K562 (cell line): ENCODE results near the gene ZNF133. TPM values are rescaled to one million over a fixed set of nuclear protein-coding genes. Genes with fewer than 3 reads are reported as not detected.

Experiments
- ATAC-seq: fragments of 200-7000 bp; cut with Tn5 transposase; 3 replicates; pipeline ENCODE4 v1.9.1; 2020; ENCODE audit warnings: moderate library complexity
- BruUV-seq: library from RNA; stranded (reverse); fragments of 400-500 nt; replicated peaks from 2 replicates; lab custom pipeline; 2021; lab: Mats Ljungman, UMichigan
- CTCF ChIA-PET: fragments of 300-600 bp; formaldehyde crosslinking; extraction: SDS; loops from one replicate; lab custom pipeline; 2021; ENCODE audit warnings: low intra/inter-chr PET ratio; lab: Yijun Ruan, JAX
- POLR2A ChIA-PET: fragments of 300-600, 350-650 bp; sonication (Branson Sonifier 250); formaldehyde crosslinking; extraction: SDS; loops from one replicate; lab custom pipeline; 2021; ENCODE audit warnings: antibody characterized with exemption, inconsistent platforms; lab: Yijun Ruan, JAX
- DNase-seq, 4 experiments: peaks; one replicate each; pipeline versions ENCODE4 v3.0.0 to v3.0.0-alpha.2; 2011 to 2018; ENCODE audit warnings: low spot score in 3 of 4, mixed read lengths in 3 of 4; ENCODE audit errors: extremely low read depth in 1 of 4
- FAIRE-seq: peaks from 2 replicates; lab custom pipeline; 2011; peaks lifted over from hg19 to GRCh38; lab: Jason Lieb, UNC
- H2AFZ ChIP-seq: 2 replicates; pipeline ENCODE4 v1.6.0; 2011; ENCODE audit warnings: low read depth, low read length, control low read depth, inconsistent platforms
- H3K27ac ChIP-seq: fragments of 200-600 bp; 3 replicates; pipeline ENCODE4 v1.8.0; 2011; ENCODE audit warnings: low read depth, mild to moderate bottlenecking, control low read depth, inconsistent platforms, low read length, moderate library complexity, mixed read lengths; ENCODE audit errors: extremely low read depth
- H3K27me3 ChIP-seq, 2 experiments: fragments of 300-600 bp in 1 of 2; 2 replicates in 1 of 2; 3 replicates in 1 of 2; pipeline versions ENCODE4 v1.6.0 to v1.8.0; 2011; ENCODE audit warnings: inconsistent platforms in 2 of 2, low read length in 2 of 2, mild to moderate bottlenecking in 1 of 2, mixed read lengths in 1 of 2, moderate library complexity in 1 of 2; ENCODE audit not compliant: control insufficient read depth in 2 of 2, insufficient read depth in 2 of 2
- H3K36me3 ChIP-seq: fragments of 300-600 bp; 3 replicates; pipeline ENCODE4 v1.8.0; 2011; ENCODE audit warnings: mild to moderate bottlenecking, low read length, inconsistent platforms; ENCODE audit not compliant: control insufficient read depth, insufficient read depth
- H3K4me1 ChIP-seq, 2 experiments: fragments of 200-600 bp in 1 of 2; replicated peaks in 1 of 2; 2 replicates in 1 of 2; 3 replicates in 1 of 2; pipeline versions ENCODE4 v1.5.1 to v1.8.0; 2011; ENCODE audit warnings: inconsistent platforms in 2 of 2, low read length in 2 of 2, mild to moderate bottlenecking in 1 of 2, mixed read lengths in 1 of 2, moderate library complexity in 1 of 2; ENCODE audit not compliant: control insufficient read depth in 2 of 2, insufficient read depth in 2 of 2
- H3K4me2 ChIP-seq: 2 replicates; pipeline ENCODE4 v1.6.1; 2011; ENCODE audit warnings: low read length, control low read depth, inconsistent platforms, mixed read lengths; ENCODE audit not compliant: insufficient read depth
- H3K4me3 ChIP-seq: fragments of 200-600 bp; sonication (generic), shearing (Covaris generic); 2 replicates; pipeline ENCODE4 v1.5.1; 2016; ENCODE audit warnings: control low read depth, inconsistent platforms
- H3K79me2 ChIP-seq: fragments of 200-600 bp; 3 replicates; pipeline ENCODE4 v1.8.0; 2011; ENCODE audit warnings: low read length, inconsistent platforms; ENCODE audit not compliant: control insufficient read depth, insufficient read depth
- H3K9ac ChIP-seq, 2 experiments: 2 replicates each; pipeline versions ENCODE4 v1.6.0 to v1.6.1; 2011; ENCODE audit warnings: low read depth in 2 of 2, low read length in 2 of 2, control low read depth in 1 of 2, inconsistent platforms in 1 of 2, mild to moderate bottlenecking in 1 of 2, mixed read lengths in 1 of 2; ENCODE audit not compliant: insufficient read depth in 1 of 2
- H3K9me1 ChIP-seq: one replicate; pipeline ENCODE4 v1.6.0; 2011; ENCODE audit warnings: inconsistent platforms, mild to moderate bottlenecking, low read length, moderate library complexity; ENCODE audit not compliant: control insufficient read depth, insufficient read depth
- H3K9me3 ChIP-seq: replicated peaks from 2 replicates; pipeline ENCODE4 v1.5.1; 2011; ENCODE audit warnings: low read depth, low read length, inconsistent platforms; ENCODE audit not compliant: control insufficient read depth, insufficient read depth
- H4K20me1 ChIP-seq: replicated peaks from 2 replicates; pipeline ENCODE4 v1.6.1; 2011; ENCODE audit warnings: low read length, inconsistent platforms, mixed read lengths; ENCODE audit not compliant: control insufficient read depth, insufficient read depth
- CGGBP1 ChIP-seq: fragments of 250-450 bp; sonication (Bioruptor Pico); IDR thresholded peaks from 2 replicates; pipeline ENCODE4 v1.9.0; 2021; ENCODE audit warnings: mild to moderate bottlenecking
- CXXC5 ChIP-seq: fragments of 250-450 bp; sonication (Bioruptor Pico); IDR thresholded peaks from 2 replicates; pipeline ENCODE4 v1.8.0; 2022; ENCODE audit warnings: inconsistent platforms, mild to moderate bottlenecking, moderate library complexity
- DACH1 ChIP-seq: fragments of 450-650 bp; IDR thresholded peaks from 2 replicates; pipeline ENCODE4 v1.6.1; 2018; ENCODE audit not compliant: partially characterized antibody
- E2F6 ChIP-seq, 2 experiments: IDR thresholded peaks; 2 replicates each; pipeline ENCODE4 v1.6.1; 2011; ENCODE audit warnings: borderline replicate concordance in 1 of 2, control low read depth in 1 of 2, low read depth in 1 of 2, low read length in 1 of 2, mild to moderate bottlenecking in 1 of 2, mixed read lengths in 1 of 2, moderate library complexity in 1 of 2; ENCODE audit not compliant: insufficient read depth in 1 of 2, insufficient read length in 1 of 2, poor library complexity in 1 of 2, severe bottlenecking in 1 of 2; ENCODE audit errors: extremely low read depth in 1 of 2
- FOXK1 ChIP-seq: sonication (generic); formaldehyde crosslinking; IDR thresholded peaks from 2 replicates; pipeline ENCODE4 v1.8.0; 2022; ENCODE audit warnings: missing genetic modification reagents, mild to moderate bottlenecking, borderline replicate concordance
- OTX1 ChIP-seq: fragments of 450-650 bp; formaldehyde crosslinking; IDR thresholded peaks from 2 replicates; pipeline ENCODE4 v1.4.0; 2022; ENCODE audit warnings: mild to moderate bottlenecking
- PHF8 ChIP-seq: fragments of 200-600 bp; sonication (generic); IDR thresholded peaks from 2 replicates; pipeline ENCODE4 v1.6.1; 2012; ENCODE audit warnings: mixed run types, mild to moderate bottlenecking, inconsistent platforms, low read length, moderate library complexity, borderline replicate concordance
- SIN3A ChIP-seq, 2 experiments: fragments of 150-350 bp in 1 of 2; IDR thresholded peaks; 2 replicates each; pipeline ENCODE4 v1.6.1; 2011 to 2016; ENCODE audit warnings: borderline replicate concordance in 2 of 2, low read depth in 2 of 2, low read length in 2 of 2, mild to moderate bottlenecking in 2 of 2, moderate library complexity in 2 of 2; ENCODE audit not compliant: control insufficient read depth in 1 of 2
- SIN3B ChIP-seq: fragments of 450-650 bp; IDR thresholded peaks from 2 replicates; pipeline ENCODE4 v1.6.1; 2017; ENCODE audit warnings: low read depth, mild to moderate bottlenecking, moderate library complexity
- SRF ChIP-seq, 2 experiments: fragments of 250-450, 450-650 bp in 1 of 2; sonication (Bioruptor Pico) in 1 of 2; sonication (generic) in 1 of 2; formaldehyde crosslinking; IDR thresholded peaks; 2 replicates each; pipeline versions ENCODE4 v1.5.0 to v1.5.1; 2020 to 2022; ENCODE audit warnings: mild to moderate bottlenecking in 1 of 2, missing genetic modification reagents in 1 of 2
- TEAD2 ChIP-seq: fragments of 450-650 bp; IDR thresholded peaks from 2 replicates; pipeline ENCODE4 v1.6.1; 2016; ENCODE audit warnings: missing genetic modification characterization, control low read depth, missing compliant biosample characterization
- ZNF134 ChIP-seq: fragments of 250-450 bp; sonication (Bioruptor Pico); conservative IDR thresholded peaks from 2 replicates; pipeline ENCODE4 v1.4.0; 2020
- WGBS: fragments of 100-300 bp; shearing (Covaris generic); methylation state at CpG from one replicate; pipeline ENCODE4 v1.1.6; 2016; ENCODE audit warnings: low coverage, mixed read lengths; ENCODE audit not compliant: insufficient coverage; ENCODE audit errors: missing lambda C conversion rate; 5-methylcytosine and 5-hydroxymethylcytosine counted together
- in situ Hi-C: fragments of 300-500 bp; cut with MboI; formaldehyde crosslinking; loops from 4 replicates; pipeline ENCODE4 v1.15.0; 2018; ENCODE audit warnings: inconsistent platforms, mixed read lengths
- intact Hi-C: fragments of 100-400 bp; cut with micrococcal nuclease; formaldehyde crosslinking; loops from 2 replicates; pipeline ENCODE4 v1.14.2; 2022
- polyA plus RNA-seq, 8 experiments: library from polyadenylated mRNA; depleted of rRNA in 4 of 8; stranded (reverse) in 5 of 8; unstranded in 3 of 8; fragments of >200 nt; fragmentation: Nextera tagmentation in 2 of 8; fragmentation: Illumina TruSeq in 1 of 8; extraction: Ambion mirVana in 2 of 8; extraction: Trizol in 1 of 8; gene quantifications; 2 replicates each; pipeline versions ENCODE4 v1.2.1 to v1.2.3, GENCODE V29; 2011 to 2014; ENCODE audit warnings: inconsistent platforms in 1 of 8, missing spikeins in 1 of 8
- total RNA-seq, 7 experiments: library from RNA; depleted of rRNA in 6 of 7; stranded (reverse); fragments of >200 nt in 6 of 7; fragmentation: Illumina TruSeq in 2 of 7; extraction: Trizol in 2 of 7; gene quantifications; 2 replicates each; pipeline versions ENCODE4 v1.2.1 to v1.2.3, GENCODE V29; 2011 to 2021; ENCODE audit warnings: low replicate concordance in 1 of 7

The ZNF133 gene
- total and polyA plus RNA-seq, 9 of the 15 experiments (the other 6 are each of a cell fraction or from before 2014, with no cell fraction given), result 1.1 to 6.5 (median 3.8) TPM

GRCh38 chr20:18363708-18364107 lies 75.4 kb downstream of the ZNF133 start:
- Histone ChIP-seq H3K36me3 (no peaks in the 10 kb centered on the region), H3K9me3 (no peaks in the 10 kb centered on the region), H3K4me3 (no peak overlapping the region), H3K9ac (no peak overlapping the region), H3K4me2 (no peak overlapping the region), H3K27ac (no peak overlapping the region), H3K27me3 (no peaks in the 10 kb centered on the region; a peak in 1 of 5 replicates), H3K4me1 (no peaks in the 10 kb centered on the region), H4K20me1 (no peaks in the 10 kb centered on the region), H3K9me1 (no peaks in the 10 kb centered on the region), H3K79me2 (no peaks in the 10 kb centered on the region), H2AFZ (no peak overlapping the region)
- FAIRE-seq, result no peak
- TF ChIP-seq DACH1, result no peak
- TF ChIP-seq PHF8, result no peak
- TF ChIP-seq SIN3B, result no peak
- no peak for TF ChIP-seq TEAD2 (tag)
- no peak for ATAC-seq
- DNase-seq, result no peak
- intact Hi-C loops (no loop called here), in situ Hi-C loops (no loop called here)
- POLR2A ChIA-PET, result no interaction called here
- WGBS, result 0% methylated on average over 2 of the region's 2 CpGs
- BruUV-seq, result no TSS peak
- CTCF ChIA-PET, result no interaction called here

- H3K4me2 ChIP-seq, result no peak overlapping the region
- H3K36me3 ChIP-seq, result no peaks in the 10 kb centered on the region
- 0% methylated on average over 2 of the region's 2 CpGs for WGBS
- H3K4me3 ChIP-seq, result no peak overlapping the region
- no peak for FAIRE-seq
- no peak for TF ChIP-seq CGGBP1 (CRISPR knock-in tag)
- no peak for TF ChIP-seq OTX1
- no peak for TF ChIP-seq CXXC5 (CRISPR knock-in tag)
- TF ChIP-seq SIN3A (IDR thresholded peaks at IDR 0.05; ENCODE audit: borderline replicate concordance in 2 of 2, control insufficient read depth in 1 of 2, low read depth in 2 of 2, low read length in 2 of 2), result no peak
- no peak for TF ChIP-seq E2F6 (IDR thresholded peaks at IDR 0.05; ENCODE audit: borderline replicate concordance in 1 of 2, extremely low read depth in 1 of 2, insufficient read depth in 1 of 2, insufficient read length in 1 of 2, low read depth in 1 of 2, low read length in 1 of 2, poor library complexity in 1 of 2, severe bottlenecking in 1 of 2)
- TF ChIP-seq ZNF134 (CRISPR knock-in tag), result peak; percentile 97
- no peak for TF ChIP-seq FOXK1
- TF ChIP-seq SRF (CRISPR knock-in tag; IDR thresholded peaks at IDR 0.05), result no peak
- no peak for ATAC-seq
- H3K27ac ChIP-seq, result no peak overlapping the region
- no peaks in the 10 kb centered on the region for H3K9me1 ChIP-seq
- no peaks in the 10 kb centered on the region for H4K20me1 ChIP-seq
- BruUV-seq, result no TSS peak
- H3K4me1 ChIP-seq, result no peaks in the 10 kb centered on the region
- in situ Hi-C loops, result no loop called here
- intact Hi-C loops, result no loop called here
- no peak overlapping the region for H2AFZ ChIP-seq
- no peak overlapping the region for H3K9ac ChIP-seq
- POLR2A ChIA-PET, result no interaction called here
- H3K9me3 ChIP-seq, result no peaks in the 10 kb centered on the region
- no peaks in the 10 kb centered on the region for H3K79me2 ChIP-seq
- no peak for DNase-seq
- CTCF ChIA-PET, result no interaction called here
- H3K27me3 ChIP-seq, result no peaks in the 10 kb centered on the region; a peak in 1 of 5 replicates
These were observed 76.4 kb downstream of the ZNF133 start for GRCh38 chr20:18364768-18365167.
